ENCODE measurements around the gene RANBP9.

RANBP9 gene

GRCh38 chr6:13679996-13680395 is 31.6 kb downstream of the RANBP9 start:
- H3K27ac ChIP-seq: no peak overlapping the region

GRCh38 chr6:13678255-13678983 is 33.2 kb downstream of the RANBP9 start:
- TF ChIP-seq ZFX (IDR thresholded peaks at IDR 0.05) (no peak), CTCF (conservative IDR thresholded peaks at IDR 0.05) (no peak)
- peak overlapping the region; percentile 44; the same call in 1 of the 2 replicates for H3K27ac ChIP-seq

More at GRCh38 chr6:13679996-13680395, 31.6 kb downstream of the RANBP9 start:
- TF ChIP-seq ZFX (IDR thresholded peaks at IDR 0.05) (no peak), CTCF (conservative IDR thresholded peaks at IDR 0.05) (no peak)

- TF ChIP-seq CTCF (conservative IDR thresholded peaks at IDR 0.05): no peak
- TF ChIP-seq ZFX (IDR thresholded peaks at IDR 0.05): no peak
- H3K27ac ChIP-seq: peak overlapping the region; percentile 42; the same call in 1 of the 2 replicates
Measured at GRCh38 chr6:13677878-13678254, 33.8 kb downstream of the RANBP9 start.

GRCh38 chr6:13676551-13677156 is 35.0 kb downstream of the RANBP9 start:
- TF ChIP-seq CTCF (conservative IDR thresholded peaks at IDR 0.05) (no peak), ZFX (IDR thresholded peaks at IDR 0.05) (no peak)
- H3K27ac ChIP-seq: no peak overlapping the region

- TF ChIP-seq ZFX (IDR thresholded peaks at IDR 0.05) (no peak), CTCF (conservative IDR thresholded peaks at IDR 0.05) (no peak)
- H3K27ac ChIP-seq: no peak overlapping the region
Measured at GRCh38 chr6:13674533-13675190, 37.0 kb downstream of the RANBP9 start.

- no peak for TF ChIP-seq CTCF (conservative IDR thresholded peaks at IDR 0.05)
- no peak for TF ChIP-seq ZFX (IDR thresholded peaks at IDR 0.05)
- no peak overlapping the region for H3K27ac ChIP-seq
Measured at GRCh38 chr6:13673825-13674444, 37.7 kb downstream of the RANBP9 start.

Data from C4-2B (cell line).